Skin of body (tissue), 2 donors: ENCODE measurements around the gene AGAP1. TPM values are rescaled to one million over a fixed set of nuclear protein-coding genes. Genes with fewer than 3 reads are reported as not detected.
A peak's percentile ranks its signal among the peaks of the same experiment; 100 is the strongest.
"Not testable (repeated sequence)": the region's sequence is repeated elsewhere in the genome, so short reads cannot be mapped to it uniquely, and the experiment has no call there.

ENCODE experiments used
- DNase-seq: peaks from one replicate; lab custom pipeline; 2025; lab: John Stamatoyannopoulos, UW
- total RNA-seq: library from RNA; depleted of rRNA; stranded (reverse); fragments of >200 nt; gene quantifications from one replicate; pipeline ENCODE4 v1.2.3, GENCODE V29; 2014

AGAP1 gene
- total RNA-seq, 1 donor from 2014 or later = 25.6 TPM

DNA sequence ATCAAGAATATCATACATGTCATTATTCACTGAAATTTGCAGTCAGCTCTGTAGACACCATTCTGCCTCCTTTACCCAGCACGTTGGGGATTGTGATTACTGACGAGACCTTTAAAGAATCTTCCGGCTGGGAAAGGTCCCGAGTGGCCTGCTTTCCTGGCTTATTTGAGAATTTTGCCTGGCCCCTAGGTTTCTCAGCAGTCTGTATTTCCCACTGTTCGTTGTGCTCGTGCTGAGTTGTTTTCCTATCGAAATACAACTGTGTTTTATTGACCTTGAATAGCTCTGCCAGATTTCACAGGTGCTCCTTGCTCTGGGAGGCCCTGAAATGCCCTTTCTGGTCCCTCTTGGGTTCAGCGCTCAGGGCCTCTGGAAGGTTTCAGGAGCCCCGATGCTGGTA, 94.9 kb downstream of the AGAP1 start:
- DNase-seq = peak; percentile 40

DNA sequence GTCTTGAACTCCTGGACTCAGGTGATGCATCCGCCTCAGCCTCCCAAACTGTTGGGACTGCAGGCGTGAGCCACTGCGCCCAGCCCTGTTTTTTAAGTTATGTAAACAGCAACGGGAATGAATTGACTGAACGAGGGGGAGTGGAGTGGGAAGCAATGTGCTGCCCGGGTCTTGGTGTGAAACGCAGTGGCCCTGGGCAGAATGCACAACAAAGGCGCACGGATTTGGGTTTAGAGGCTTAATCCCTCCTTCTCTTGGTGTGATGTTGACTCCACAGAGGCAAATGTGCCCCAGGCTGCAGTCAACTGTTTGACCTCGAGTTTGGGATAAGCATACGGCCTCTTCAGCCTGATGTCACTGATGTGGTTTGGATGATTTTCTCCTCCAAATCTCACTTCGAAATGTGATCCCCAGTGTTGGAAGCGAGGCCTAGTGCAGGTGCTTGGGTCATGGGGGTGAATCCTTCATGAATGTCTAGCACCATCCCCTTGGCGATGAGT, 97.4 kb downstream of the AGAP1 start:
- no peak for DNase-seq

DNA sequence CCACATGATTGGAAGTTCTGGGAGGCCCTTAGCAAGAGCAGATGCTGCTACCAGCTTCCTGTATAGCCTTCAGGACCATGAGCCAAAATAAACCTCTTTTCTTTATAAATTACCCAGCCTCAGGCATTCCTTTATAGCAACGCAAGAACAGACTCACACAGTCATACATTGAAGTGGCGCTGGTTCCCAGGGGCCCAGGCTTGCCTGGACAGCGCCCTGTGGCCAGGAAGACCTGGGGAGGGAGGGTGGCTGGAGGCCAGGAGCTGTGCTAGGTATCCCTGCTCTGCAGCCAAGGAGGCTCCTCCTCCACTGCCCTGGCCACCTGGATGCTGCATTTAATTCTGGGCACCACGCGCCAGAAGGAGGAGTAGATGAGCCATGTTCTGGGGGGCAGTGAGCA, 98.1 kb downstream of the AGAP1 start:
- DNase-seq = no peak

DNA sequence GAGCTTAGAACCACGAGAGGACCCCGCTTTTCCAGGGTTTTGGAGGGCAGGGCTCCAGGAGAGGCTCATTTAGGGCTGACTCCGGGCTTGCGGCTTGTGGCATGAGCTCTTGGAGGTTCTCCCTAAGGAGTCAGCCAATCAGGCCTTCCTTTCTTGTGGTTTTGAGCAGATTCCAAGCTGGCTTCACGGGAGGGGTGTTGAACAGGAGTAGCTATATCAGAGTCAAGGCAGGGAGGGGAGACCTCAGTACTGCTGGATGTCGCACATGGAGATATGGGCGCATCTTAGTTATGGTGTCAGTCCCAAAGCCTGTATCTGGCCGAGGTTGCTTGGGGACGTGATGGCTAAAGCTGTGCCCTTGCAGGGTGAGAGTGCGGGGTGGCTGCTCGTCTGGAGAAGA, 98.6 kb downstream of the AGAP1 start:
- DNase-seq = no peak

DNA sequence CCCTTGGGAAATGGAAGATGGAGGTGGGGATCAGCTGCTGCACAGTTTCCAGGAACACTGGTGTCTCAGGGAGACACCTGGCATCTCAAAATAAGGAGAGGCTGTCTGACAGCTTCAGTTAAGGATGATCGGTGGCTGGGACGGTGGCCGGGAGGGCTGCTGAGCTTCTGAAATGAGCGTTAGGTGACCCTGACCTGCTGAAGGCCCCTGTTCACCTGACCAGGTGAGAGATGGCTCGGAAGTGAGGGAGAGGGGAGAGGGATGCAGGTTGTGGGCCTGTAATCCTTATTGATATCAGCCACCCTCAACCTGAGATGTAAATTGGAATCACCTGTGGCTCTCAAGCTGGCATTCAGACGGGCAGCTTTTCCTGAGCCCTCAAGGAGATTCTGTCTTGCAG, 99.0 kb downstream of the AGAP1 start:
- DNase-seq = no peak

DNA sequence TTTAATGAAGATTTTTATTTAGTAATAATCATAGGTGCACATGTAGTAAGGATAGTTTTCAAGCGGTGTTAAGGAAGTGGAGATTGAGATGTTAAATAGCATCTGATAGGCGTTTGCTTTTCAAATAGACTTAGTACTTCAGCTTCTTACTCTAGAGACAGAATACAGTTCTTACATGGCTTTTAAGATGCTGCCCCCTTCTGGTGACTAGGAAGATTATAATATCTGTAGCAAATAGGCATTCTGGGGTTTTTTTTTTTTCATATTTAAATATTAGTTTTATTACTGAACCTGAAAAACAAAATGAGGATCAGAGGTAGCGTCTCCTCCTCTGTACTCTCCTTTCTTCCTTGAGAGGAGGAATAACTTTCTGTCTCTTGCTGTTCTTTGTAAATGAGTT, 100.2 kb downstream of the AGAP1 start:
- DNase-seq = peak; percentile 73

DNA sequence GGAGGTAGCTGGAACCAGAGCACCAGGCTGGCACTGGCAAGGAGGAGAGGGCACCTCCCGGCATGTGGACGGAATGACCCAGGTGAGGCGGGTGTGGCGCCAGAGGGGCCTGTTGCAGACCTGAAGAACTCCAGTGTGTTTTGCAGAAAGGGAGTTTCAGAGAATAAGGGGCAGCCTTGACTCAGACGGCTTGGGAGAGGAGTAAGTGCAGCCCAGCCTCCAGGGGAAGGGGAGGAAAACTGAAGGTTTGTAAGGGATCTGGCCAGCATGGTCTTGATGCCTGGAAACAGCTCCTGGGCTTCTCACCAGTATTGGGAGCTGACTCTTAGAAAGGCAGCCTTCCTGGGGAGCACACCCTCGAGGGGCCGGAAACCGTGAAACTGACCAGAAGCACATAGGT, 101.1 kb downstream of the AGAP1 start:
- DNase-seq = no peak

DNA sequence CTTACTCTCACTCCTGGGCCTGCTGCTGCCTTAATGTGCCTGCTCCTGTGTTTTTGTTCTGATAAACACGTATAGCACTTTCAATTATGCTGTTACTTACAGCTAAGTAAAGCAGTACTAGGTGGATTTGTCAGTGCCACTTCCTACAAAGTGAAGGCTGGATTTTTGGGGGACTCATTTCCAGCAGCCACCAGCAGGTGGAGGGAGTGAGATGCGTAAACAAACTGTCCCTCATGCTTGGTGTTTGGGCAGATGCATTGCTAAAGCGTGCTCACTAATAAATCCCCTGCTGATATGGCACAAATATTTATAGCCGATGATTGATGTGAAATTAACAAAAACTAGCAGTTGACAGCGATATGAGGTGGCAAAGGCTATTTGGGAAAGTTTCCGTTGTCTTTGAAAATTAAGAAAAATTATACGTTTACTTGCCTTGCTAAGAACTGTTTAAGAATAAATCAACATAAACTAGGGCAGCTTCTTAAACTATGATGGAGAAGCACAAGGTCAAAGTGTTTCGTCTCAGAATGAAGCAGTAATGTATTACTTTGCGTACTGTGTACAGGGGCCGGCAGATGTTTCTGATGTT, 101.7 kb downstream of the AGAP1 start:
- peak; percentile 90 for DNase-seq

DNA sequence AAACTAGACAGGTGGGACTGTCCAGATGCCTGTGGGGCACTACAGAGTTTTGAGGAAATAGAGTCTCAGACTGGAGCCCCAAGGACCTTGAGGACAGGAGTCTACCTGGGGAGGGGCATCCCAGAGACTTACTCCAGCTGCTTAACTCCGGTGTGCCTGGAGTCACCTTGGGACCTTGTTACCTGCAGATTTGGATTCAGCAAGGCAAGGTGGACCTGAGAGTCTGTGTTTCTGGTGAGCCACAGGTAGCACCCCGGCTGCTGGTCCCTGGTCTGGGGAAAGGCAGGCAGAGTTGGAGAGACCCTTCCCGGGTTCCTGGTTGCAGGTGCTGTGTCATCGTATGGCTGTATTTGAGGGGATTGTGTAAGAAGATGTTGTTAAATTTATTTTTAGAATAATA, 102.4 kb downstream of the AGAP1 start:
- no peak for DNase-seq

DNA sequence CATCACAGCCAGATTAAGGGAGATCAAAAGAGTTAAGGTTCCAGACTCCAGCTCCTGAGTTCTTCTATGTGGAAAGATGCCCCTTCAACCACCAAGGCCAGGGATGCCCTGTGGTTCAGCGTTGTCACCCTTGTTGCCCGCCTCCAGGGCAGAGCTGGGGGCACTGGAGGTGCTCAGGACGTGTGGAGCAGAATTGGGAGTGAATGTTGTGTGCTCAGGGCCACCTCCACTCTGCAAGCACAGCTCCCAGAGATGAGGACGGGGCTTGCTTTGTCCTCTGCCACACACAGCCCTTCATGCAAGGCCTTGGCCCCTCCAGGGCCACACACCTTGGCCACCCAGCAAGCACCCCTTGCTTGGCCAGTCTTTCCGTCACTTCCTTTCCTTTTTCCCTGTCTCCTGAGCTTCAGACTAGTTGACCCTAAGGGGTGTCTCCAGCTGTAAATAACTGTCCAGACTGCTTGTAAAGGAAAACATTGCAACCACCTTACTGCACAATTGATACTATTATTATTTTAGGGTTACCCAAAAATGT, 103.3 kb downstream of the AGAP1 start:
- no peak for DNase-seq

DNA sequence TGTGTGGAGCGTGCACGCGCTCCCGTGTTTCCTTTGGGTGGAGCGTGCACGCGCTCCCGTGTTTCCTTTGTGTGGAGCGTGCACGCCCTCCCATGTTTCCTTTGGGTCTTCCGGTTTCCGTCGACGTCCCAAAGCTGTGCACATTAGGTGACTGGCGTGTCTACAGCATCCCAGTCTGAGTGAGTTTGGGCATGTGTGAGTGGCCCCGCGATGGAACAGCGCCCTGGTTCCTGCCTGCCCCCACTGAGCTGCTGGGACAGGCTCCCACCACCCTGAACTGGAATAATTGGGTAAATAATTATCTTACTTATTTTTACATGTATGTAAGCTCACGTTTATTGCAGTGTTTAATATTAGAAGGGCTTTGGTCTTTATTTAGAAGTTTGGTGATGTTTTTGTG, 104.2 kb downstream of the AGAP1 start:
- DNase-seq = no peak

DNA sequence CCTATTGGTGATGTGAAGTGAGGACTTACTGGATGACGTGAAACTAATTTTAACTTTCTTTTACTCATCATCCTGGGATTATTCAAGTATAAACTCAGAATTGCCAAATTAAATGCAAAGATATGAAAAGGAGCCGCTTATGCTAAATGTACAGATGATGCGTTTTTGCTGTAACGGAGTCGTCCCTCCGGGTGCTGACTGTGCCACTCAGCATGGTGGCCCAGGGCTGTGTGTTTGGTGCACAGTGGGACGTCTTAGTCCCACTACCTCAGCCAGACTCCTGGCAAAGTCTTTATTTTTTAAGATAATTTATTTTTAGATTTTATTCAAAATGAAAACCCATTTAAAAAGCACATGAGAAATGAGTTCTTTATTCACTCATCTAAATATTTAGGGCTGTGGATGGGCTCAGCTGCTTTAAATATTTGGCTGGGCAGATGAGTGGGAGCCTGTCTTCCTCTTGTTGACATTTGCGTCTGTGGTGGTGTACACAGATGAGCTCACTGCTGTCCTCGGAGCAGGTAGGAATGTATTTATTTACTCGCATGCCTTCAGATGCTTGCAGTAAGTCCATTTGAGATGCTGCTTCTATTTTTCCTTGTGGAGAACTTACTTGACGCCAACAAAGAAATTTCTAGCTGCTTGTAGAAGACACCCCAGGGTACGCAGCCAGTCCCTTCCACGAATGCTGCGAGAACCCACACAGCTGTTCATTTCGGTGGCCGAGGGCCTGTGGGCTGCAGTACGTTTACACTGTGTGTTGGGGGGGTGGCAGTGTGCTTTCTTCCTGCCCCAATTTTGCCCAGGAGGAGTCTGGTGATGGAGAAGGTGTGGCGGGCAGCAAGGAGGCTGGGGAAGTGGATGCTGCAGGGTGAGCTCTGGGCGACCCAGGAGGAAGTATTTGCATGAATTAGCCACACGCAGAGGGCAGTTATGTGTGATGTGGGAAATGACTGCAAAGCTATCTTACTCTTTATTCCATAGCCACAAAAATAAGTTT, 105.0 kb downstream of the AGAP1 start:
- no peak for DNase-seq

DNA sequence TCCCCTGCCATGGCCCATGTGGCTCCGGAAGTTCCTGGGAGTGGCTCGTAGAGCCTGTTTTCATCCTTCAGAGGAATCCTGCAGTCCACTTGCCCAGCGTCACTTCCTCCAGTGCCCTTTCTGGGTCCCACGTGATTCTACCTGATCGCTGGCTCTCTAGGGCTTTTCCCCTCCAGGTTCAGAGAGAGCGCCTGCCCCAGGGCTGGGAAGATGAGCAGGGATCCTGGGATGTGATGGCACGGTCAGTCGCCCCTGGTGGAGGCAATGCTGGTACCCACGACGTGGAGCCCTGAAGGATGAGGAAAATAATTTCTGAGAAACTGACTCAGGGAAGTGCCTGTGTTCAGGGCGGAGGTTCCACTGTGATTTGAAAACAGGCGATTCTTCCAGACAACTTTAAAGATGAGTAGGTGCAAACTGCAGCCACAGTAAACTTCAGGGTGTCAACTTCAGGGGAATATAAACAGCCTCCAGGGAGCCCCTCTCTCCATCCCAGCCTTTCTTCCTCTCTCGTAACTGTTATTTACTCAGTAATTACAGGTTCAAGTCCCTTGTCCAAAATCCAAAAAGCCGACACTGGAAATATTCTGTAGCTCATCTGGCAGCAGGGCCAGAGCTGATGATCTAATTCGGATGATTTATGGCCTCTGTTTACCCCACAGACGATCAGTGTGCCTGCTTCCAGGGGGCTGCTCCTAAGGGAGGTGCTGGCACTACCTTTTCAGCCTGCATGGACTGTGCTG, 105.9 kb downstream of the AGAP1 start:
- no peak for DNase-seq

DNA sequence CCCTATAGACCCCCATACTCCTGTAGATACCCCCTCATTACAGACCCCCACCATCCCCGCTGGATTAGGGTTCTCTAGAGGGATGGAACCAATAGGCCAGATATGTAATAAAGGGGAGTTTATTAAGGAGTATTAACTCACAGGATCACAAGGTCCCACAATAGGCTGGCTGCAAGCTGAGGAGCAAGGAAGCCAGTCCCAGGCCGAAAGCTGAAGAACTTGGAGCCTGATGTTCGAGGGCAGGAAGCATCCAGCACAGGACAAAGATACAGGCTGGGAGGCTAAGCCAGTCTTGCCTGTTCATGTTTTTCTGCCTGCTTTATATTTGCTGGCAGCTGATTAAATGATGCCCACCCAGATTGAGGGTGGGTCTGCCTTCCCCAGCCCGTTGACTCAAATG, 106.6 kb downstream of the AGAP1 start:
- no peak for DNase-seq

DNA sequence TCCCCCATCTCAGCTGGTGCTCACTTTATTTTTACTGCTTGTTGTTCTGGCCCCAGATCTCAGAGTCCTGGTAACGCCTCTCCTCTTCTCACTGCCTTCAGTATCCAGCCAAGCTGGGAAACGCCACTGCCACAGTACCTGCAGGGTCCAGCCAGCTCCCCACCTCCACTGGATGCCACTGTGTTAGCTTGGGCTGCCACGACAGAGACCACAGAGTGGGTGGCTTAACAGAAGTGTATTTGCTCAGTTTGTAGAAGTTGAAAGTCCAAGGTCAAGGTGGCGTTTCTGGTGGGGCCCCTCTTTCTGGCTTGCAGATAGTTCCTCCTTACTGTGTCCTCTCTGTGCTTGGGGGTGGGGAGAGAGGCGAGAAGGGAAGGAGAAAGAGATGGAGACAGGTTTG, 107.1 kb downstream of the AGAP1 start:
- no peak for DNase-seq

DNA sequence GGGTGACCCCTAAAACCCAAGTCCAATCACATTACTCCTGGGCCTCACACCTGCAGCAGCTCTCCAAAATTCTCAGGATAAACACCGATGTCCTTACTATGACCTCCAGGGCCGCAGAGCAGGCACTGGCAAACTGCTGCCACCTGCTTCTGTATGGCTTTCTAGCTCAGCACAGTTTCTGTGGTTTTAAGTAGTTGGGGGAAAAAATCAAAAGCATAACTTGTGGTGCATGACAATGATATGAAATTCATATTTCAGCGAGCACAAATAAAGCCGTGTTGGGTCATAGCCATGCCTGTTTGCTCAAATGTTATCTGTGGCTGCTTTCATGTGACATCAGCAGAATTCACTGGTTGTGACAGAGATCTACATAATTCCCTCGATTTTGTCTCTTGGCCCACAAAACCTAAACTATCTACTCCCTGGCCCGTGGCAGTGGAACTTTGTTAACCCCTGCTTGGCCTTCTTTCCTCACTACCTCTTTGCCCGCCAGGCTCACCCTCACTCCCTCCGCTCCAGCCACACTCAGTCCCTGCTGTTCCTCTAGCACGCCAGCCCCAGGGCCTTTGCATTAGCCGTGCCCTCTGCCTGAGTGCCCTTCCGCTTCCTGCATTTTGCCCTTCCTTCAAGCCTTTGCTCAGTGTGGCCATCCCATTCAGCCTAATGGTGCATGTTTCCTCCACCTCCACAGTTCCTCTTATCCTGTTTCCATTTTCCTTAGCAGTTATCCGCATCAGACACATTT, 108.3 kb downstream of the AGAP1 start:
- DNase-seq = no peak

DNA sequence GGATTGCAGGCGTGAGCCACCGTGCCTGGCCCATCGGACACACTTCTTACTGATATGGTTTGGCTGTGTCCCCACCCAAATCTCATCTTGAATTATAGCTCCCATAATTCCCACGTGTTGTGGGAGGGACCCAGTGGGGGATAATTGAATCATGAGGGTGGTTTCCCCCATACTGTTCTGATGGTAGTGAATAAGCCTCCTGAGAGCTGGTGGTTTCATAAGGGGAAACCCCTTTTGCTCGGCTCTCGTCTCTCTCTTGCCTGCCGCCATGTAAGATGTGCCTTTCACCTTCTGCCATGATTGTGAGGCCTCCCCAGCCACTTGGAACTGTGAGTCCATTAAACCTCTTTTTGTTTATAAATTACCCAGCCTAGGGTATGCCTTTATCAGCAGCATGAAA, 109.1 kb downstream of the AGAP1 start:
- DNase-seq = not testable (repeated sequence)

DNA sequence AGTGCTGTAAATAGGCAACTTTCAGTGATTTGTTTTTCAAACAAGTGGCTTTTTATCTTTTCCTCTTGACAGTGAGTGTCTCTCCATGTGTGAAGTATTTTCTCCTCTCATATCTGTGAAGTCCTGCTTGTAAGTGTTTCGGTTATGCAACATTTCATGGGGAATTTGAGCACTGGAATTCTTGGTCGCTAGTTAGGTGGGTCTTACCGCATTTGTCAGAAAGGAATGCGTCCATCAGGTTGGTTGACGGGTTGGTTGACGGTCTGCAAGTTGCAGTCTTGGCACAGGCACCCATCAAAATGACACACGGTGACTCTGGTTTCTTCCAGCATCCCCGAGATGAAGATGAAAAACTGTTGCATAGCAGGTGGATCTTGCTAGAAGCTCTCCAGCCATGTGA, 109.8 kb downstream of the AGAP1 start:
- no peak for DNase-seq

DNA sequence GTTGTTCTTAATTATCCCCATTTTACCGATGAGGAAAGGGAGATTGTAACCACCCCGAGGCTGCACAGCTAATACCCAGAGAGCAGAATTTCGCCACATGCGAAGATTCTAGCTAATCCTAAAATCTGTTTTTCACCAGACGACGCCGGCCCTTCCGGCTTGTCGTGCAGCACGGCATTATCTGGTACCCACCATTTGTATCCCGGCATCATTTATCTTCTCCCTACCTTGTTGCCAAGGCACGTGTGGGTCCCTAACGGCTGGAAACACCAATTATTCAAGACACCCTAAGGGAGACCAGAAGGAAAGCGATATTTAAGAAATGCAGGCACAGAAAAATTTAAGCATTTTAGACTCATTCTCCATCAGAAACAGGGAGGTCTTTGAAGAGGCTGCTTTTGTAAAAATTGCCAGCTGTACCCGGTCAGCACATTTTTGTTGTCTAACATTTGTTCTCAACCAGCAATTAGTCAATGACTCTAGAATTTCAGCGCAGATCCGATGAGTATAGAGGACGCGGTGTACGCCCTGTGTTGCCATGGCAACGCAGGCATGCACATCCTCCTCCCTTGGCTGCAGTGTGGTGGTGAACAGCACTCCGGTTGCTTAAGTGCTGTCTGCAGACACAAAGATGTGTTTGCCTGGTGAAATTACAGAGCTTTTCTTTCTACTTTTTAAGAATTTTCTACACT, 111.6 kb downstream of the AGAP1 start:
- peak; percentile 91 for DNase-seq

DNA sequence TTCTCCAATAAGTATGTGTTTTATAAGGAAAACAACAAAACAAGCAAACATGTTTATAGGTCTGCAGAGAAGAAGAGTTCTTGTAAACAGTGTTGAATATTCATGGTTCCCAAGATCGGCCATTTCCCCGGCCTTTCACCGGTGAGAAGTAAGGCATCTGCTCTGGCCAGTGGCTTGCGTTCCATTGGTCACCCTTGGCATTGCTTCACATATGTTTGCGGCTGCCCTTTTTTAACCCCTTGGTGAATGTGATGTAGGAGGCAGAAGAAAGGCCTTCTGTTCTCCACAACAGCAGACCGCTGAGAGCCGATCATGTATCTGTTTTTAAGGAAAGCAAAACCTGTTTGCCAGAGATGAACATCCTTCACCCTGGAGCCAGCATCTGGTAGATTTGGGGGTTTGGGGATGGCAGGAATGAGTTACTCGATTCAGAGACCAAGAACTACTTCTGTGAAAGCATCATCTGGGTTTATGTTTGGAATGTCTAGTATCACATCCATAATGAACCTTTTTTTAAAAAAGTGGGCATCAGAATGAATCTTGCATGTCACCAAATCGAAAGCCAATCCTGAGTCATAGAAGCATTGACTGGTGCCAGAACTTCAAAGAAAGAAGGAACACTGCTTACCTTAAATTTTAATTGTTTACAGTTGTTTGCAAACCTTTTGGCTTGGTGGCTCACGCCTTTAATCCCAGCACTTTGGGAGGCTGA, 112.3 kb downstream of the AGAP1 start:
- no peak for DNase-seq
